Sigmoid colon (tissue), 3 donors: ENCODE results near the gene ARPC5L.

Source experiments
- POLR2A ChIP-seq, 2 donors: fragments of 450-650 bp; IDR thresholded peaks; one replicate each; pipeline ENCODE4 v1.6.1; 2016; ENCODE audit warnings: antibody characterized with exemption in 2 of 2, mild to moderate bottlenecking in 2 of 2, moderate library complexity in 2 of 2
- TF ChIP-seq, protein P1 (sequence below), 4 experiments: fragments of 450-650 bp in 3 of 4; fragments of 200-600 bp in 1 of 4; IDR thresholded peaks; one replicate each; pipeline ENCODE4 v1.5.1; 2016 to 2019; ENCODE audit warnings: antibody characterized with exemption in 4 of 4, mild to moderate bottlenecking in 3 of 4, moderate library complexity in 2 of 4

DNA sequence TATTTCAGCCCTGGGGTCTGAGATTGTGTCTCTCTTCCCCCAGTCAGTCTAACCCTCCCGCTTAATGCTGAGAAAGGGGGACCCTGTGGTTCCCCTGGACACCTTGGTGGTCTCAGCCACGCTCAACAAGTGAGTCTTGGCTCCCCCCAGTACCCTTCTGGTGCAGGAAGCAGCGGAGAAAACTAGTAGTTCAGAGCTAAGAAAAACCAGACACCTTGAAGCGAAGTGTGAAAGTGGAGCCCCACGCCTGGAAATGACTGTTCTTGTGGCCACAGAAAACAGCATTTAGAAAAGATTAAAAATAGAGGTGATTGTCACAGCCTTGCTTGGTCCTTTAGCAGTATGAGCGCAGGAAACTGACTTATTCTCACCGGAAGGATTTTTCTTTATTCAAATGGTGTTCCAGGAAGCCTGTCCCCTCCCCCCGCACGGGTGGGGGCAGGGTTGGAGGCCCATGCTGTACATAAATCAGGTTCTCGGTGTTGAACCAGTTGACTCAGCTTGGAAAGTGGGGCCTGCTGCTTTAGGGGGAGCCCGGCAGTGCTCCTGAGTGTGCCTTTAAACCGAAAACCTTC lies 8.1 kb downstream of the ARPC5L start:
- no peak for TF ChIP-seq POLR2A (IDR thresholded peaks at IDR 0.05)
- TF ChIP-seq, protein P1, sequence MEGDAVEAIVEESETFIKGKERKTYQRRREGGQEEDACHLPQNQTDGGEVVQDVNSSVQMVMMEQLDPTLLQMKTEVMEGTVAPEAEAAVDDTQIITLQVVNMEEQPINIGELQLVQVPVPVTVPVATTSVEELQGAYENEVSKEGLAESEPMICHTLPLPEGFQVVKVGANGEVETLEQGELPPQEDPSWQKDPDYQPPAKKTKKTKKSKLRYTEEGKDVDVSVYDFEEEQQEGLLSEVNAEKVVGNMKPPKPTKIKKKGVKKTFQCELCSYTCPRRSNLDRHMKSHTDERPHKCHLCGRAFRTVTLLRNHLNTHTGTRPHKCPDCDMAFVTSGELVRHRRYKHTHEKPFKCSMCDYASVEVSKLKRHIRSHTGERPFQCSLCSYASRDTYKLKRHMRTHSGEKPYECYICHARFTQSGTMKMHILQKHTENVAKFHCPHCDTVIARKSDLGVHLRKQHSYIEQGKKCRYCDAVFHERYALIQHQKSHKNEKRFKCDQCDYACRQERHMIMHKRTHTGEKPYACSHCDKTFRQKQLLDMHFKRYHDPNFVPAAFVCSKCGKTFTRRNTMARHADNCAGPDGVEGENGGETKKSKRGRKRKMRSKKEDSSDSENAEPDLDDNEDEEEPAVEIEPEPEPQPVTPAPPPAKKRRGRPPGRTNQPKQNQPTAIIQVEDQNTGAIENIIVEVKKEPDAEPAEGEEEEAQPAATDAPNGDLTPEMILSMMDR (IDR thresholded peaks at IDR 0.05): no peak
